Fibroblast of peridontal ligament (primary cell): Measurements from ENCODE around the gene SORBS2.
A peak's percentile ranks its signal among the peaks of the same experiment; 100 is the strongest.

ENCODE experiments used
- DNase-seq: peaks from one replicate; pipeline ENCODE4 v3.0.0-alpha.2; 2010; ENCODE audit errors: extremely low read depth

Gene SORBS2

GRCh38 chr4:185638548-185639301 is 173.3 kb downstream of the SORBS2 start:
- no peak for DNase-seq

GRCh38 chr4:185638093-185638492 is 173.9 kb downstream of the SORBS2 start:
- no peak for DNase-seq

GRCh38 chr4:185637163-185637875 is 174.7 kb downstream of the SORBS2 start:
- DNase-seq = no peak

GRCh38 chr4:185634066-185634652 is 177.8 kb downstream of the SORBS2 start:
- no peak for DNase-seq

GRCh38 chr4:185626798-185627197 is 185.2 kb downstream of the SORBS2 start:
- no peak for DNase-seq

- no peak for DNase-seq
These were observed 186.5 kb downstream of the SORBS2 start for GRCh38 chr4:185625503-185625902.

GRCh38 chr4:185624259-185624589 is 187.8 kb downstream of the SORBS2 start:
- DNase-seq = no peak

- no peak for DNase-seq
These were observed 188.3 kb downstream of the SORBS2 start for GRCh38 chr4:185623444-185624258.

GRCh38 chr4:185608185-185608584 is 203.8 kb downstream of the SORBS2 start:
- no peak for DNase-seq

GRCh38 chr4:185602397-185602796 is 209.6 kb downstream of the SORBS2 start:
- no peak for DNase-seq

- no peak for DNase-seq
These were observed 211.1 kb downstream of the SORBS2 start for GRCh38 chr4:185600801-185601434.

GRCh38 chr4:185599553-185600243 is 212.3 kb downstream of the SORBS2 start:
- no peak for DNase-seq

- DNase-seq = no peak
These were observed 213.0 kb downstream of the SORBS2 start for GRCh38 chr4:185598846-185599552.

GRCh38 chr4:185597532-185598188 is 214.3 kb downstream of the SORBS2 start:
- DNase-seq = peak; percentile 83

- no peak for DNase-seq
These were observed 219.0 kb downstream of the SORBS2 start for GRCh38 chr4:185592845-185593488.

- no peak for DNase-seq
These were observed 219.6 kb downstream of the SORBS2 start for GRCh38 chr4:185592438-185592837.

- DNase-seq = peak; percentile 29
These were observed 220.3 kb downstream of the SORBS2 start for GRCh38 chr4:185591679-185592141.

- no peak for DNase-seq
These were observed 221.0 kb downstream of the SORBS2 start for GRCh38 chr4:185590982-185591381.
